Adrenal gland (tissue), 5 donors: ENCODE measurements around the gene CFTR.

Source experiments
- POLR2A ChIP-seq, 2 donors: fragments of 450-650 bp; IDR thresholded peaks; one replicate each; pipeline ENCODE4 v1.6.1; 2017; ENCODE audit warnings: antibody characterized with exemption in 2 of 2, mild to moderate bottlenecking in 2 of 2, moderate library complexity in 1 of 2
- TF ChIP-seq, protein P1 (sequence below), 6 experiments: fragments of 450-650 bp in 4 of 6; fragments of 200-600 bp in 2 of 6; sonication (generic) in 1 of 6; IDR thresholded peaks; 1 replicate in 5 of 6; 2 replicates in 1 of 6; pipeline versions ENCODE4 v1.5.1 to v1.8.0; 2016 to 2021; ENCODE audit warnings: antibody characterized with exemption in 6 of 6, mild to moderate bottlenecking in 2 of 6, moderate library complexity in 1 of 6
- donor health status: DM: no; HTN: no; CAD: no.

DNA sequence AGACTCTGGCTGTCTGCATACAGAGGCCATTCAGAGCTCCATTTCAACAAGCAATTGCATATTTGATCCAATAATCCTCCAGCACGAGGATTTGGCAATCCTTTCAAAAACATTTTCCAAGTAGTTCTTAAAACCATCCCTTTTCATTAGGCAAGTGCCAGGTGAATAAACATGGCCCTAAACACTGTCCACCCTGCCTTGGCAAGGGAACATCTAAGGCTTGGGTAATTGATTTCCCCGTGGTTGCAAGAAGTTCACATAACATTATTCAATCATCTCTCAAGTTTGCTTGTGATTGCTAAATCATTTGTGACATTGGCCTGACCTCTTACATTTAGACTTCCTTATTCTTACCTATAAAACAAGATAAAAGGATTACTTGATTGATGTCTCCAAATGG is 218.2 kb downstream of the CFTR start:
- TF ChIP-seq POLR2A (IDR thresholded peaks at IDR 0.05): no peak
- TF ChIP-seq, protein P1, sequence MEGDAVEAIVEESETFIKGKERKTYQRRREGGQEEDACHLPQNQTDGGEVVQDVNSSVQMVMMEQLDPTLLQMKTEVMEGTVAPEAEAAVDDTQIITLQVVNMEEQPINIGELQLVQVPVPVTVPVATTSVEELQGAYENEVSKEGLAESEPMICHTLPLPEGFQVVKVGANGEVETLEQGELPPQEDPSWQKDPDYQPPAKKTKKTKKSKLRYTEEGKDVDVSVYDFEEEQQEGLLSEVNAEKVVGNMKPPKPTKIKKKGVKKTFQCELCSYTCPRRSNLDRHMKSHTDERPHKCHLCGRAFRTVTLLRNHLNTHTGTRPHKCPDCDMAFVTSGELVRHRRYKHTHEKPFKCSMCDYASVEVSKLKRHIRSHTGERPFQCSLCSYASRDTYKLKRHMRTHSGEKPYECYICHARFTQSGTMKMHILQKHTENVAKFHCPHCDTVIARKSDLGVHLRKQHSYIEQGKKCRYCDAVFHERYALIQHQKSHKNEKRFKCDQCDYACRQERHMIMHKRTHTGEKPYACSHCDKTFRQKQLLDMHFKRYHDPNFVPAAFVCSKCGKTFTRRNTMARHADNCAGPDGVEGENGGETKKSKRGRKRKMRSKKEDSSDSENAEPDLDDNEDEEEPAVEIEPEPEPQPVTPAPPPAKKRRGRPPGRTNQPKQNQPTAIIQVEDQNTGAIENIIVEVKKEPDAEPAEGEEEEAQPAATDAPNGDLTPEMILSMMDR (IDR thresholded peaks at IDR 0.05): no peak
